ENCODE results near the gene PADI2.

Gene PADI2

DNA sequence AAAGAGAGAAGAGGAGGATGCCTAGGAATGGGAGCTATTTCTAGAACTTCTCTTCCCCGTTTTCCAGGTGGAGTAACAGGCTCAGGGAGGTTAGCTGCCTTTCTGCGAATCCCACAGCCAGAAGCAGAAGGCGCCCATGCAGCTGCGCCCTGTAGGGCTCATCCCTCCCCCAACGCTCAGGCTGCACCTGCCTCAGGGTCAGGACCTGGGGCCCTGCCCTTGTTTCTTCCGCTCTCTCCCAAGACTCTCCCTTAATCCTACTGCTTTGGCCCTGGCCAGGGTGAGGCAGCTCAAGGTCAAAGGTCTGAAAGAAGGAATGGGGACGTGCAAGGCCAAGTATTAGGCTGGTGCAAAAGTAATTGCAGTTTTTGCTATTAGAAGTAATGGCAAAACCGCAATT, 30.5 kb upstream of the PADI2 start:
- DNase-seq (ENCODE audit: low spot score): no peak
- TF ChIP-seq, protein P1, sequence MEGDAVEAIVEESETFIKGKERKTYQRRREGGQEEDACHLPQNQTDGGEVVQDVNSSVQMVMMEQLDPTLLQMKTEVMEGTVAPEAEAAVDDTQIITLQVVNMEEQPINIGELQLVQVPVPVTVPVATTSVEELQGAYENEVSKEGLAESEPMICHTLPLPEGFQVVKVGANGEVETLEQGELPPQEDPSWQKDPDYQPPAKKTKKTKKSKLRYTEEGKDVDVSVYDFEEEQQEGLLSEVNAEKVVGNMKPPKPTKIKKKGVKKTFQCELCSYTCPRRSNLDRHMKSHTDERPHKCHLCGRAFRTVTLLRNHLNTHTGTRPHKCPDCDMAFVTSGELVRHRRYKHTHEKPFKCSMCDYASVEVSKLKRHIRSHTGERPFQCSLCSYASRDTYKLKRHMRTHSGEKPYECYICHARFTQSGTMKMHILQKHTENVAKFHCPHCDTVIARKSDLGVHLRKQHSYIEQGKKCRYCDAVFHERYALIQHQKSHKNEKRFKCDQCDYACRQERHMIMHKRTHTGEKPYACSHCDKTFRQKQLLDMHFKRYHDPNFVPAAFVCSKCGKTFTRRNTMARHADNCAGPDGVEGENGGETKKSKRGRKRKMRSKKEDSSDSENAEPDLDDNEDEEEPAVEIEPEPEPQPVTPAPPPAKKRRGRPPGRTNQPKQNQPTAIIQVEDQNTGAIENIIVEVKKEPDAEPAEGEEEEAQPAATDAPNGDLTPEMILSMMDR (IDR thresholded peaks at IDR 0.05; ENCODE audit: extremely low read depth, missing control alignments): no peak

DNA sequence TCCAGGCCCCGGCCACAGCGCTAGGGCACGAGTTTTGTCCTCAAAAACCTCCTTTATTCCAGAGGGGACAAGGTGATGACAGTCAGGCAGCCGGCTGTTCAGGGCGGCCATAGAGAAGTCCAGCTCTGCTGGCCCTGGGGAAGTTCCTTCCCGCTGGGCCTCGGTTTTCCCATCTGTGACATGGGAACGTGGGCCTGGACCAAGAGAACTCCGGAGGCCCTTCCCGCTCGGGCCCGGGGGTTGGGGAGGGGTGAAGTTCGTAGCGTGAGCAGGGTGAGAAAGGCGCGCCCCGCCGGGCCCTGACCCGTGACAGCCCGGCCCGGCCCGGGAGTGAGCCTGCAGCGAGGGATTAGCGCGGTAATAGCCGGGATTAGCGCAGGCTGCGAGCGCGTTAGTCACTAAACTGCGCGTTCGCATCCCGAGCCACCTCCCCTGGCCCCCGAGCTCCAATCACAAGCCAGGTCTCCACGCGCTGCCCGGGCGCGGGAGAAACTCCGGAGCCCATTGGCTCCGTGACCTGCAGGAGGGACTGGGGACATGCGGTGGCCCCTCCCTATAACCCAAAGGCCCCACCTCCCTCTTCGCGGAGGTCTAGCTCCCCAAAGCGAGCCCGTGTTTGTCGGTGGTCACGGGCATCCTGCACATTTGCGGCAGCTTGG, 29.8 kb upstream of the PADI2 start:
- TF ChIP-seq, protein P1 (IDR thresholded peaks at IDR 0.05; ENCODE audit: extremely low read depth, missing control alignments): no peak
- DNase-seq (ENCODE audit: low spot score): no peak

DNA sequence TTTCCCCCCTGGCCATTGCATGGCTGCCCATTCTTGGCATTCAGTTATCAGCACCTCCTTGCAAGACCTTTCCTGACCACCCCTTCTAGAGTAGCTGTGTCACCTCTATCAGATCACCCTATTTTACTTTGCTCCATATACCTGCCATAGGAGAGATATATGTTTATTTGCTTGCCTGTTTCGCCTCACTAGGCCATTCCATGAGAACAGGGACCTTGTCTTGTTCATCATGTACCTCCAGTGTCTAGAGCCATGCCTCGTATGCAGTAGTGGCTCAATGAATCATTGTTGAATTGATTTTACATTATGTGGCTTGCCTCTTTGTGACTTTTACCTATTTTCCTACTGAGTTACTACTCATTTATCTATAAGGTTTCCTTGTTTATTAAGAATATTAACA, 26.4 kb upstream of the PADI2 start:
- TF ChIP-seq, protein P1 (IDR thresholded peaks at IDR 0.05; ENCODE audit: extremely low read depth, missing control alignments): no peak
- DNase-seq (ENCODE audit: low spot score): no peak

DNA sequence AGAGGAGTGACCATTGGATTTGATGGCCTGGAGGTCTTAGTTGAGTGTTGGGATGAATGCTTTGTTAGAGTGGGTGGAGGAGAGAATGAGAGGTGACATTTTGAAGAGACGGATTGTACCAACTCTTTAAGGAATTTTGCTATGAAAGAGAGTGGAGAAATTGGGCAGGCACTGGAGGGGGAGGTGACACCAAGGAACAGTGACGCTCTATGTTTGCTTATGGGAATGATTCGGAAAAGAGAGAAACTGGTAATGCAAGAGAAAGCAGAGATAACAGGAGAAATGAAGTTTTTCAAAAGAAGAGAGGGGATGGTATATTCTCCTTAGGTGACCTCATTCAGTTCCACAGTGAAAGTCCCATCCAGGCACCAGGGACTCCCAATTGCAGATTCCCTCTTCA, 24.5 kb upstream of the PADI2 start:
- TF ChIP-seq, protein P1 (IDR thresholded peaks at IDR 0.05; ENCODE audit: extremely low read depth, missing control alignments): no peak
- no peak for DNase-seq (ENCODE audit: low spot score)

DNA sequence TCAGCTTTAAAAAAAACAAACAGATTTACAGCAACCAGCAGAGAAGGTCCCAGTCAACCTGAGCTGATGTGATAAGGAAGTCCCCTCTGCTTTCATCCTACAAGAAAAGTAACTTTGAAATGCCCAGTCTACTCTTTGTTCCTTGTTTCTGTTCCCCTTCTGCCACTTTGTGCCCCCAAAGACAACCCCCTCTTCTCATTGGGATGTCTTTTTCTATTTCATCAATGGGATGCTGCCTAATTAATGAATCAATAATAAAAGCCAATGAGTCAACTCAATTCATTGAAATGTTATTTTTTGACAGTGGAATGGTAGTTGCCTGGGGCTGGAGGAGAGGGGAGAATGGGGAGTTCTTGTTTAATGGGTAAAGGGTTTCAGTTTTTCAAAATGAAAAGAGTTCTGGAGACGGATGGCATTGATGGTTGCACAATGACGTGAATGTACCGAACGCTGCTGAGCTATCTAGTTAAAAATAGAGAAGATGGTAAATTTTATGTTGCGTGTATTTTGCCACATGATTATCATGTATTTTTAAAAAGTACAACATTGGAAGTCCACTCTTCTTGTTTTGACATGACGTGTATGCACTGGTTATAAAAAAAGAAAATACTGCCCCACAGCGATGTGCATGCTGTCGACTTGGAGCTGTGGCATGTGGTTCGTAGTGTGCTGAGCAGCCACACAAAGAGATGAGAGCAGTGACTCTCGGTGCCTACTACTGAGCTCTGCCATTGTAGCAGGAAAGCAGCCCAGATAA, 22.4 kb upstream of the PADI2 start:
- peak; percentile 37 for DNase-seq (ENCODE audit: low spot score)
- TF ChIP-seq, protein P1 (IDR thresholded peaks at IDR 0.05; ENCODE audit: extremely low read depth, missing control alignments): no peak

DNA sequence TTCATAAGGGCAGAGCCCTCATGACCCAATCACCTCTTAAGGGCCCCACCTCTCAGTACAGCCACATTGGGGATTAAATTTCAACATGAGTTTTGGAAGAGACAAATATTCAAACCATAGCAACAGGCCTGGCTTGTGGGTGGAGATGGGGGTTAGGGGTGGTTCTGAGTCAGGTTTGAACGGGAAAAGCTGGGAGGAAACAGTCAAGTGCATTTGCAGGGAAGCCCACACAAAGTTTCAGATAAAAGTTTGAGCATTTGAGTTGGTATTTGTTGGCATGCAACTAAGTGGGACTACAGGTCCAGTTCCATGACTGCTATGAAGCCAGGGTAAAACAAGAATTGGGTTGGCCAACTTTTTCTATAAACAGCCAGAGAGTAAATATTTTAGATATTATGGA, 21.0 kb upstream of the PADI2 start:
- DNase-seq (ENCODE audit: low spot score): no peak
- TF ChIP-seq, protein P1 (IDR thresholded peaks at IDR 0.05; ENCODE audit: extremely low read depth, missing control alignments): no peak

DNA sequence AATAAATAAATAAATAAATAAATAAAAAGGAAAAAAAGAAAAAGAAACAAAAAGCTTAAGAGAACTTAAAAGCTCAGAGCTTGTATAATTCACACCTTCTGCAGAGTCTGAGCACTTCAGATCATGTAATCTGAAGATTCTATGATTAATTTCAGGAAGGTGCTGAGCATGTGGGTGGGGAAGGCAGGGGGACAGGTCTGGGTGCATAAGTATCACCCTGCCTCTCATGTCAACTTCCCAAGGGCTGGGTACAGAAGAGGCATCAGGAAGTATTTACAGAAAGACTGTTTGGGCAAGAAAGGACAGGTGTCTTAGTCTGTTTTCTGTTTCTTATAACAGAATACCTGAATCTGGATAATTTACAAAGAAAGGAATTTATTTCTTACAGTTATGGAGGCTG, 20.4 kb upstream of the PADI2 start:
- TF ChIP-seq, protein P1 (IDR thresholded peaks at IDR 0.05; ENCODE audit: extremely low read depth, missing control alignments): no peak

More for the DNA sequence above, 20.4 kb upstream of the PADI2 start:
- no peak for DNase-seq (ENCODE audit: low spot score)
